AG04449 (cell line): Measurements from ENCODE around the gene PURA.
A peak's percentile ranks its signal among the peaks of the same experiment; 100 is the strongest.

Experiments
- CTCF ChIA-PET: fragments of 350-600 bp; formaldehyde crosslinking; extraction: SDS; loops from one replicate; lab custom pipeline; 2021; ENCODE audit warnings: antibody characterized with exemption; lab: Yijun Ruan, JAX
- POLR2A ChIA-PET: fragments of 400-600, 350-600 bp; formaldehyde crosslinking; extraction: SDS; loops from one replicate; lab custom pipeline; 2020; ENCODE audit warnings: antibody characterized with exemption, inconsistent platforms; lab: Yijun Ruan, JAX
- DNase-seq: peaks from one replicate; pipeline ENCODE4 v3.0.0-alpha.2; 2010; ENCODE audit warnings: low read depth, low spot score
- H3K4me3 ChIP-seq: 2 replicates; pipeline ENCODE4 v1.5.1; 2011; ENCODE audit warnings: low read depth, mild to moderate bottlenecking, control low read depth, low read length
- CTCF ChIP-seq: IDR thresholded peaks from one replicate; pipeline ENCODE4 v1.5.1; 2011; ENCODE audit warnings: mild to moderate bottlenecking, moderate library complexity, low read length, control low read depth, inconsistent platforms; ENCODE audit not compliant: insufficient read depth; ENCODE audit errors: missing control alignments

The PURA gene

GRCh38 chr5:140157032-140157781, 43.3 kb downstream of the PURA start:
- DNase-seq = no peak
- peak; percentile 94 for TF ChIP-seq CTCF
- ChIA-PET POLR2A (interaction anchor here (1.0 to 1.2 kb wide), 2 partner anchors 25 to 50 kb away, joined by 3 read pairs; no protein-coding TSS in a partner anchor), CTCF (interaction anchor here (0.6 to 13.2 kb wide), 13 partner anchors 10 to 370 kb away, joined by 3 to 288 read pairs (median 4); no protein-coding TSS in a partner anchor)
- H3K4me3 ChIP-seq = peak overlapping the region; percentile 38

- no peak for TF ChIP-seq CTCF
- POLR2A ChIA-PET = no interaction called here
- no peak overlapping the region for H3K4me3 ChIP-seq
- DNase-seq = no peak
- CTCF ChIA-PET = interaction anchor here (1.1 to 13.2 kb wide), 10 partner anchors 8 to 372 kb away, joined by 3 to 288 read pairs (median 4); no protein-coding TSS in a partner anchor
Measured at GRCh38 chr5:140159014-140159927, 45.4 kb downstream of the PURA start.

- CTCF ChIA-PET = interaction anchor here (0.7 to 13.2 kb wide), 6 partner anchors 10 to 375 kb away, joined by 3 to 288 read pairs (median 5); no protein-coding TSS in a partner anchor
- no peak for DNase-seq
Measured at GRCh38 chr5:140162275-140162674, 48.4 kb downstream of the PURA start.

GRCh38 chr5:140162781-140163180, 48.9 kb downstream of the PURA start:
- ChIA-PET POLR2A (no interaction called here), CTCF (interaction anchor here (1.2 to 13.2 kb wide), 4 partner anchors 10 to 189 kb away, joined by 3 to 288 read pairs (median 94); no protein-coding TSS in a partner anchor)
- DNase-seq = no peak
- TF ChIP-seq CTCF = no peak
- no peak overlapping the region for H3K4me3 ChIP-seq

More at GRCh38 chr5:140162275-140162674, 48.4 kb downstream of the PURA start:
- POLR2A ChIA-PET = no interaction called here
- no peak overlapping the region for H3K4me3 ChIP-seq
- no peak for TF ChIP-seq CTCF

- CTCF ChIA-PET = interaction anchor here (0.8 to 3.7 kb wide), 7 partner anchors 9 to 194 kb away, joined by 3 to 15 read pairs (median 4); no protein-coding TSS in a partner anchor
- POLR2A ChIA-PET = no interaction called here
- TF ChIP-seq CTCF = no peak
- no peak for DNase-seq
- H3K4me3 ChIP-seq = no peak overlapping the region
Measured at GRCh38 chr5:140165101-140165922, 51.4 kb downstream of the PURA start.
